ENCODE results near the gene STK11IP.

The STK11IP gene

DNA sequence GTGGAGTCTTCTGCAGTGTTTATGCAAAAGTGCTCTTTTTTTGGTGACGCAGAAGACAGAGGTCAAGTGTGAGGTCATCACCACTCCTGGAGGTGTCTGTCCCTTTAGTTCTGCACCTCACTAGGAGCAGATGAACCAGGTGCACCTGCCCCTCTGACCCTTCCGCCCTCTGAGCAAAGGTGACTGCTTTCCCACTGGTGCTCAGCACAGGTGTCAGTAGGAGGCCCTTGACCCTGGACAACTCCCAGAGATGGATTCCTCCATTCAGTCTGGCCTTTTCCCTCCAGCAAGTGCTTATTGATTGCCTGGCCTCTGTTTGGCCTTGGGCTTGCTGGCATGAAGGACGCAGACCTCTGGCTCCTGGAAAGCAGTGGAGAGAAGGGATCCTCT is 21.1 kb downstream of the STK11IP start:
- DNase-seq, result no peak

DNA sequence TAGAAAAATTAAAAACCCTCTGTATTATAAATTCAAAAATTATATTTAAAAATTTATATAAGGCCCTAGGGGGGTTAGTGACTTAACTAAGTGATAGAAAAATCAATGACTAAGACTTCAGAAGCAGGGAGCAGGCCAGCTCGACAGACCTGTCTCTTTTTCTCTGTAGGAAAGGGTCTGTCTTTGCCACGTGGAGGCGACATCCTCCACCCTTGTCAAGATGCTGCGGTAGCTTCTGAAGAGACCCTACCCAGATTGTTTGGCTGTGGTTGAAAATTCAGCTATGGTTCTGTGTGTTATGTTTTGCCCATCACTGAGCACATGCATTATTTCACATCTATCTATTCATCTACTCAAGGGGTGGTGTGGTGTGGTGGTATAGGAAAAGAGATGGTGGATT is 21.6 kb downstream of the STK11IP start:
- DNase-seq, result peak; percentile 20

DNA sequence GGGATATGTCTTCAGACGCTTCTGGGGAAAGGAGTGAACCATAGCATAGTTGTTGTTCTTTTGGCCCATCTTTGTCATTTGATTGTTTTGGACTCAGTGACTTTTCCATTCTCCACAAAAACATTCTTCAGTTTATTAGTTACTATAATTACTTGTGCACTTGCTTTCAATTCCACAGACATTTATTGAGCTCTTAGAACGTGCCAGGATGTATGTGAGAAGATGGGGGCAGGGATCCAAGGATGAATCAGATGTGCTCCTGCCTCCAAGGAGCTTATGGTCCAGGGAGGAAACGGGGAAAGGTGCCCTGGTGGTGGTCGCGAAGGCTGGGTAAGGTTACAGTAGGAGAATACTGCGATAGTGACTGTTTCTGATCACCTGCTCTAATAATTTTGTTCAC is 22.9 kb downstream of the STK11IP start:
- no peak for DNase-seq

DNA sequence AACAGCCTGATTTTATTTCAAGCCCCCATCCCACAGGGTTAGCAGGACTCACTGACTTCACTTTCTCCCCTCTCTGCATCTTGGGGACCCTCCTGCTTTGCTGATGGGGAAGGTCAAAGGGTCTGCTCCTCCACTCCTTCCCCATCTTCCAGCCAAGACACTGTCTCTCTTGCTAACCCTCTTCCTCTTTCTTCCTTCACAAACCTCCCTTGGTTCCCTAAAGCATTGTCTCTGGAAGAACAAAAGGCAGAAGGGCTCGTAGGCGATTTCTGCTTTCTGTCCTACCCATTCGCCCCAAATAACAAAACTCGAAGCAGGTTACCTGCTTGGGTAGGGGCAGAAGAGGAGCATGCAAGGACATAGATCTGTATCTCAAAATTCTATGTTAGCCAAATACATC is 24.3 kb downstream of the STK11IP start:
- DNase-seq, result no peak

DNA sequence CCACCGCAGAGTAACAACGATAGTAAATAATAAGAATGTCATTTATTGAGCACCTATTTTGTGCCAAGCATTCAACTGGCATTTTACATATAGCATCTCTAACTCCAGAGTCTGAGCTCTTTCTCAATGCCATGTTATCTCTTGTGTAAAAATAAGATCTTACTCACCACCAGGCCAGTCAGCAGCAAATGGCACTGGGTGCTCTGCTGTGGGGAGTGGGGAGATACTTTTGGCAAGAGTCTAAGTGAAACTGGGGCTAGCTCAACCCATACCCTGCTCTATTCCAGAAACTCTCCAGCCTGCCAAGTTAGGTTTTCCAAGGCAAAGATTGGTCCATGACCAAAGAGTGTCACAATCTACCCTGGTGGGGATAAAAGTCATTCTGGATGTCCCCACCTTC is 24.8 kb downstream of the STK11IP start:
- DNase-seq, result no peak

DNA sequence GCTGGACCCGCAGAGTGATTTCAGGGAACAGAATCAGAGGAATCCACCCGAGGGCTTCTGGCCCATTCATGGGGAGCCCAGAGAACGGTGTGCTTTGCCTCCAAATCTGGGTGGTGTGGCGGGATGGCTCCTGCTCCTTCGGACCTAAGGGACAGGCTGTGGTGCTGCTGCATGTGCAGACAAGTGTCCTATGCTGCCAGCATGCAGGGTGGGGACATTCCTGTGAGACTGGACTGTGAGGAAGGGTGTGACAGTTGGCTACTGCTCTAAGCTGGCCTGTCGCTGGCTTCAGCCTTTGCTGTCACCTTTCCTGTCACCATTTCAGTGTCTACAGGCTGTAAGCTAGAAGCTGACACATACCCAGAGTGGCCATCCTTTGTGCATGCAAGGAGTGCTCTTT is 26.9 kb downstream of the STK11IP start:
- no peak for DNase-seq

DNA sequence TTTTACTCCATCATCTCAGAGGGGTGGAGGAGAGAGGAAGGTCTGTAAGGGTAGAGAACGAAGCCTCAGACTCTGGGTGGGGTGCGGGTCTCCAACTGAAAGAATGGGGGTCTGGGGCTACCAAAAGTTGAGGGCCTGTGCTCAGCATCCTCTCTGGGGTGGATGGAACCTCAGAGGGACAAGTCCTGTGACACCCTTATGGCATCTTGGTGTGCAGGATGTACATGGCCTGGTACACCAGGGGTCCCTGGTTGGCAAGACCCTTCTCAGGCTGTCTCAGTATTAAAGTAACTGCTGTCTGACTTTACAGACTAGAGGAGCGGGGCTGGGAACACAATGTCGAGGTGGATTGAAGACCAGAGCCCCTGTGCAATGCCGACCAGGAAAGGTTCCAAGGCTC is 27.5 kb downstream of the STK11IP start:
- DNase-seq, result no peak

DNA sequence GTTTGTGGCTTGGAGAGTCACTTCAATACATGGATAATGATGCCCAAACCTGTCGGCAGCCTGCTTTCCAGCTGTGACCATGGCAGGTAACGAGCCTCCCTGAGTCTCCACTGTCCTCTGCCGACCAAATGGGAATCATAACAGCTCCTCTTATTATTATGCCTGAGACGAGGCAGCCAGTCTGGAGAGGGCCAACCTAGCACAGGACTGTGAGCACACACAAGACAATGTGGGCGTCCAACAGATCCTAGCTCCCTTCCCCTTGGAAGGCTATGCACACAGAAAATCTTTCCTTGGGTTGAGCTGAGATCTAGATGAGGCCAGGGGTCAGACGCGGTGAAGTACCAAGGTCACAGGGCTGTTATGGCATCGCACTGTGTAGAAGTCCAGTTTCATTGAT is 28.9 kb downstream of the STK11IP start:
- DNase-seq, result no peak

DNA sequence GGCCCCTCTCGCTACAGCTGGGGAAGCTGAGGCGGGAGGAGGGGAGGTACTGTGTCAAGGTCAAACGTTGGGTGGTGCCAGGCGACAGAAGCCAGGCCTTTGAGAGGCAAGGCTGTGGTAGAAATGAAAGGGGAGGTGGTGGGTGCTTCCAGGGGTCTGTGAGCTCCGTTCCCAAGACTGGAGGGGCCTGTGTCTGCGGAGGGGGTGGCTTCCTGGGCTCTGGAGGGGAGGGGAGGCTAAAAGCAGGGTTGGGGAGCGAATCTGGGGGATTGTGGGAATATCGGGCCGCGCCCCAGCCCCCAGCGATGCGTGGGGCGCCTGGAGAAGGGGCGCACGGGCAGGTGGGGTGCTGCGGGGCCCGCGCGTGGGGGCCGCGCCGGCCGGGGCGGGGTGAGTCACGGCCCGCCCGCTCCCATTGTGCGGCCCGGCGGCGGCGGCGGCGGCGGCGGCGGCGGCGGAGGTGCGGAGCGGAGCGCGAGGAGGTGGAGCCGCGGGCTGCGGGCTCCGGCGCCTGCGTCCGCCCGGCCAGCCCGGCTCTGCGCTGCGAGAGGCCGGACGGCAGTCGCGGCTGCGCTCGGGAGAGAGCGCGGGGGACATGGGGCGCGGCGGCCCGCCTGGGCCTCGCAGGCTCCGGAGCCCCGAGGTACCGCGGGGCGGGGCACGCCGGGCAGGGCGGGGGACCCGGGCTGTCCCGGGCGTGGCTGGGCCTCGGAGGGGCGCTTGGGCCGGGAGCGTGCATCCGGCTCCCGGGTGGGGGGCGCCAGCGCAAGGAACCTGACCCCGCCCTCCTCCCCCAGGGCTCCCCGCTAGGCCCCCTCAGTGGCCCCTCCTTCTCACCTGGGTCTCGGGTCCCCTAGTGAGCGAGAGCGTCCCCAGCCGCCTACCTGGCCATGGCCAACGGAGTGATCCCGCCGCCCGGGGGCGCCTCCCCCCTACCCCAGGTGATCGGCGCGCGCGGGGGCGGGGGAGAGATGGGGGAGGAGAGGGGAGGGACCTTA is 29.7 kb downstream of the STK11IP start, which contains the start of gene SLC4A3:
Gene SLC4A3 (plus strand): TSS at position 528 of the 998 bp plus-strand sequence. CDS start 363 bp downstream, at position 891.
- DNase-seq, result peak; percentile 33

DNA sequence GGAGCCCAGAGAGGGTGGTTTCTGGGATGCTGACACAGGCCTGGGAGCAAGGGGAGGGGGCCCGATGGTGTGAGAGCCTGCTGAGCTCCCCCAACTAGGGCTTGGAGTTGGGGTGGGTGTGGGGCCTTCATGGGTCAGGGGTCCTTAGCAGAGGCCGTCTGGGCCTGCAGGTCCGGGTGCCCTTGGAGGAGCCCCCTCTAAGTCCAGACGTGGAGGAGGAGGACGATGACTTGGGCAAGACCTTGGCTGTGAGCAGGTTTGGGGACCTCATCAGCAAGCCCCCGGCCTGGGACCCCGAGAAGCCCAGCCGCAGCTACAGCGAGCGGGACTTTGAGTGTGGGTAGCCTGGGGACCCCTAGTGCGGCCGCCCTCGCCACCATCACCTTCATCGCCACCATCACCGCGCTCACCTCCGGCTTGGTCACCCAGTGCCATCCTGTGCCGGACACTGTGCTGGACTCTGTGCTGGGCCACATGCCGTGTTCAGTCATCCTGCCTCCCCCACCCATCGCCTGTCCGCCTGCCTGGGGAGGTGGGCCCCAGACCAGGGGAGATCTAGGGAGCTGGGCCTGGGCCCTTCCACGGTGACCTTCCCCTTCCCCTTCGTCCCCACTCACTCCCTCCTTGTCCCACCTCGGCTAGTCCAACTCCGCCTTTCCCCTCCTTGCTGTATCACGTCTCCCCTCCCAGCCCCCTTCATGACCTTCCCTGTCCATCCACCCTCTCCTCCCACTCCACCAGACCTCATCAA is 30.8 kb downstream of the STK11IP start:
- DNase-seq, result no peak

DNA sequence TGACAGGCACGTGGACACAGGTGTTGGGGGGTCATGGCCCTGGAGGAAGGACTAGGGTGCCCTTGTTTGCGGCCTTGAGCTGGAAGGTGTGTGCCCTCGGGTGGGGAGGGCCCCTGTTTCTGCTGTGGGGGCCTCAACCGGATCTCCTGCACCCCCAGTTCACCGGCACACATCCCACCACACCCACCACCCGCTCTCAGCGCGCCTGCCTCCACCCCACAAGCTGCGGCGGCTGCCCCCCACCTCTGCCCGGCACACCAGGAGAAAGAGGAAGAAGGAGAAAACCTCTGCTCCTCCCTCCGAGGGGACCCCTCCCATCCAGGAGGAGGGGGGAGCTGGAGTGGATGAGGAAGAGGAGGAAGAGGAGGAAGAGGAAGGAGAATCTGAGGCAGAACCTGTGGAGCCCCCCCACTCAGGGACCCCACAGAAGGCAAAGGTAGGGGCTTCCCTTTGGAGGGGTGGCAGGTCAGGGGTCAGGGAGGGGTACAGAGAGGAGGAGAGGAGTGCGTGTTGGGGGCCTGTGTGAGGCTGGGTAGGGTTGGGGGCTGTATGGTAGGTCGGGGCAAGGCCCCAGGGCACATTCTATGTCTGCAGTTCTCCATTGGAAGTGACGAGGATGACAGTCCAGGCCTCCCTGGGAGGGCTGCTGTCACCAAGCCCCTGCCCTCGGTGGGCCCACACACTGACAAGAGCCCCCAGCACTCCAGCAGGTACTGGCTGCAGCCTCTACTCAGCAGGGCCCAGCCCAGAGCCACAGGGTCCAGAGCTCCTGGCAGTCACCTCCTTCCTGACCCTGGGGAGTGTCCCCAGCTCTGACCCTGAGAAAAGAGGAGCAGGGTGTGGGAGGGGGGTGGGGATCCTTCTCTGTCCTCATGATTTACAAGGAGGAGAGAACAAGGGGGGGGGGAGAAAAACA is 31.6 kb downstream of the STK11IP start:
- no peak for DNase-seq

DNA sequence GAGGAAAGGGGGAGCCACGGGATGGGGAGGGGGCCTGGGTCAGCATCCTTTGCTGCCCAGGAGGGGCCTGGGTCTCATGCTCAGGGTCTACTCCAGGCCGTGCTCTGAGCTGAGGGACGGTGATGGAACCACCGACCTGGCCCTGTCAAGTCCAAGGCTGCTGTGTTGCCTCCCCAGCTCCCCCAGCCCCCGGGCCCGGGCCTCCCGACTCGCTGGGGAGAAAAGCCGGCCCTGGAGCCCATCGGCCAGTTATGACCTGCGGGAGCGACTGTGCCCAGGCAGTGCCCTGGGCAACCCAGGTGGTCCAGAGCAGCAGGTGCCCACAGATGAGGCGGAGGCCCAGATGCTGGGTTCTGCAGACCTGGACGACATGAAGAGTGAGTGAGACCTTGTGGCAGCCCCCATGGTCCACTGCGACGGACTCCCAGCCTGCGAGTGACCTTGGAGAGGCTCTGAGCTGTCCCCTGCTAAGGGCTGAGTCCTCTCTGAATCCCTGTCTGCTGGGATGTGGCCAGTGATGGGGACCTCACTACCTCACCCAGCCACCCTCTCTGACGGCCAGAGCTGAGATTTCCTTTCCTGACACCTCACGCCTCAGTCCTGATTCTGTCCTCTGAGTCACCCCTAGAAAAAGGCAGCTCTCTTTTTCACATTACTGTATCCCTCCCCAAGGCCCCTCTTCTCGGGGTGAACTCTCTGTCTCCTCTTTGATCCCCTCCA is 32.5 kb downstream of the STK11IP start:
- no peak for DNase-seq

DNA sequence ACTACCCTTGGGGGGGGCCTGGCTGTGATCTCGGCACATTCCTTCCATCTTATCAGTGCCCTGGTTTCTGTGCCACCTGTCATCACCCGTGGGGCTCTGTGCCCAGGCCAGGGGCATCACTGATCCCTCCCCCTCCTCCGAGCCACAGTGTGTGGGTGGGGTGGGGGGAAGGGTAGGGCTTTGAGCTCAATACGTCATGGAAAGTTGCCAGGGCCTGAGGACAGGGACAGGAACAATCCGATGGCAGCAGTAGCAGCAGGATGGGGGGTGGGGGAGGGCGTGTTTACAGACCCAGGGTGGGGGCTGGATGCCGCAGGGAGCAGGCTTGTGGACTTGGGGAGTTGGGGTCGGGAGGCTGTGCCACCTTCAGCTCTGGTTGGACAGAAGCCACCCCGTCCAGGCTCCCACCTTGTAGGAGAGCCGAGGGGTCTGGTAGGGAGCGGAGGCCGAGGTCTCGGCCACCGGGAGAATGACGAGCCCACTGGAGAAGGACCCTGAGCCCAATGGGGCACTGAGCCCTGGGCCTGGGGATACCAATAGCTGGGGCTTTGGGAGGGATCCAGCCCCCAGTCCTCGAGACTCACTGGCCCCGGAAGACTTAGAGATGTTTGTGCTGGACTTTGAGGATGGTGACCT is 33.2 kb downstream of the STK11IP start:
- DNase-seq, result no peak

DNA sequence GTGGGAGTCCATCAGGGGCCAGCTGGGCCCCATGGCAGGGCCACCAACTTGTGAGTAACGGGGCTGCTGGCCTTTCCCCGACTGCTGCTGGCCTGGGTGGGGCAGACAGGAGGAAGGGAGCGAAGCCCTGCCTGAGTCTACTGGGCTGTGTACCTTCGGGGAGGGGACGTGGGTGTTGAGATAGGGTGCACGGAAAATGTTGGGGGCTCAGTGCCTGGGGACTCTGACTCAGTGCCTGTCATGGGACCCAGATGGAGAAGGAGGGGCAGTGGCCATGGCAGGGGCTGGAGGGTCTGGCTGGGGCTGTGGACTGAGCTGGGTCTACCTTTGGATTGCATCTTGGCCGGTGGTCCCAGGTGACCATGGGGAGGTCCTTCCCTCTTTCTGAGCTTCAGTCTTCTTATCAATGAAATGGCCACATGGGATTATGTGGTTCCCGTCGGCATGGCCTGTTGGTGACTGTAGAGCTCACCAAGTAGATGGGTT is 33.8 kb downstream of the STK11IP start:
- DNase-seq, result no peak

DNA sequence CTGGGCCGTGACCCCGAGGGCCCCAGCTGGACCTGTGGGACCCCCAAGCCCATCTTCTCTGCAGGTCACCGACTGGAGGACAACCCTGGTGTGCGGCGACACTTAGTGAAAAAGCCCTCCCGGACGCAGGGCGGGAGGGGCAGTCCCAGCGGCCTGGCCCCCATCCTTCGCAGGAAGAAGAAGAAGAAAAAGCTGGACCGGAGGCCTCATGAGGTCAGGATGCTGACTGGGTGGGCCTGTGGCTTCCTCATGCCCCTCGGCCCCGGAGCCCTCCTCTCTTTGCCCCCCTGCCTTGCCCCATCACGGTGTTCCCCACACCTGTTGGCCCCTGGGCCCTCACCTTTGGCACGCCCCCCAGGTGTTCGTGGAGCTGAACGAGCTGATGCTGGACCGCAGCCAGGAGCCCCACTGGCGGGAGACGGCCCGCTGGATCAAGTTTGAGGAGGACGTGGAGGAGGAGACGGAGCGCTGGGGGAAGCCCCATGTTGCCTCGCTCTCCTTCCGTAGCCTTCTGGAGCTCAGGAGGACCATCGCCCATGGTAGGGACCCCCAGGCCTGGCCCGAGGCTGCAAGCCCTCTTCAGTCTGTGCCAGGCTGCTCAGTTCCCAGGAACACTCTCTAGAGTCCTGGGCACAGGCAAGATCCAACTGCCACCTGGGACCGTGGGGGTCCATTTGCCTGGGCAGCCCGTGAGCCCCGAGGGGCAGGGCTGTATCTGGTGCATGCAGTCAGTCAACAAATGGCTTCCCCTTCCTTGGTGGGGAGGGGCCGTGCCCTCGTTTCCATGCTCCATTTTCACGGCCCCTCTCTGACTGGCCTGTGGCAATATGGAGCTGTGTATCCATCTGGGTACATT is 34.5 kb downstream of the STK11IP start:
- no peak for DNase-seq

DNA sequence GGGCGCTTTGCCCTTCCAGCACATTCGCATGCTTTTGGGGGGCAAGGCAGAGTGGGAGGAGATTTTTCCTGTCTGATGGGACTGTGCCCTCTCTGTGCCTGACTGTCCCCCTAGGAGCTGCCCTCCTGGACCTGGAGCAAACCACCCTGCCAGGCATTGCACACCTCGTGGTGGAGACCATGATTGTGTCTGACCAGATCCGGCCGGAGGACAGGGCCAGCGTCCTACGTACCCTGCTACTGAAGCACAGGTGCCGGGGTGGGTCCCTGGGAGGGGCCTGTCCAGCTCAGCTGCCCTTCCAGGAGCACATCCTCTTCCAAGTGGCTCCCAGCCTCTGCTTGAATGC is 35.1 kb downstream of the STK11IP start:
- no peak for DNase-seq

DNA sequence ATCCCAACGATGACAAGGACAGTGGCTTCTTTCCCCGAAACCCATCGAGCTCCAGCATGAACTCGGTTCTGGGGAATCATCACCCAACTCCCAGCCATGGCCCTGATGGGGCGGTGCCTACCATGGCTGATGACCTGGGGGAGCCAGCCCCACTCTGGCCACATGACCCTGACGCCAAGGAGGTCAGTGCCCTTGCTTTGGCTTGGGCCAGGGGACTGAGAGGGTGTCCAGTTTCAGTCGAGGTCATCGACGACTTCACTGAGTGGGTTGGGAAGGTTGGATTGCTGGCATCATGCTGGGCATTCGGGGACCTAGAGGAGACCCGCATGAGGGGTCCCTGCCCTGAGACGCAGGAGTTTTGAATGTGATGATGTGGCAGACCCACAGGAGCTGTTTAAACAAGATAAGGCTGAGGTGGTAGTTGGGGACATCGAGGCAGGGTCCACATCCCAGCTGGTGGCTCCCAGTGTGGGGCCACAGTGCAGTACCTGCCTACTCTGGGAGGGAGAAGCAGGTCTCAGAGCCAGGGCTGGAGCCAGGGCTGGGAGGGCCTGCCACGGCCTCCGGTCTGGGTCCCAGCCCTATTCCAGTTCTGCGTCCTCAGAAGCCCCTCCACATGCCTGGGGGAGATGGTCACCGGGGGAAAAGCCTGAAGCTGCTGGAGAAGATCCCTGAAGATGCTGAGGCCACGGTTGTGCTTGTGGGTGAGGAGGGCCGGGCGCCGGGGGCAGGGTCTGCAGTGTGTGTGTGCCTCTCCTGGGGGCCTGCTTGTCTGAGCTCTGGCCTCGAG is 35.8 kb downstream of the STK11IP start:
- no peak for DNase-seq

DNA sequence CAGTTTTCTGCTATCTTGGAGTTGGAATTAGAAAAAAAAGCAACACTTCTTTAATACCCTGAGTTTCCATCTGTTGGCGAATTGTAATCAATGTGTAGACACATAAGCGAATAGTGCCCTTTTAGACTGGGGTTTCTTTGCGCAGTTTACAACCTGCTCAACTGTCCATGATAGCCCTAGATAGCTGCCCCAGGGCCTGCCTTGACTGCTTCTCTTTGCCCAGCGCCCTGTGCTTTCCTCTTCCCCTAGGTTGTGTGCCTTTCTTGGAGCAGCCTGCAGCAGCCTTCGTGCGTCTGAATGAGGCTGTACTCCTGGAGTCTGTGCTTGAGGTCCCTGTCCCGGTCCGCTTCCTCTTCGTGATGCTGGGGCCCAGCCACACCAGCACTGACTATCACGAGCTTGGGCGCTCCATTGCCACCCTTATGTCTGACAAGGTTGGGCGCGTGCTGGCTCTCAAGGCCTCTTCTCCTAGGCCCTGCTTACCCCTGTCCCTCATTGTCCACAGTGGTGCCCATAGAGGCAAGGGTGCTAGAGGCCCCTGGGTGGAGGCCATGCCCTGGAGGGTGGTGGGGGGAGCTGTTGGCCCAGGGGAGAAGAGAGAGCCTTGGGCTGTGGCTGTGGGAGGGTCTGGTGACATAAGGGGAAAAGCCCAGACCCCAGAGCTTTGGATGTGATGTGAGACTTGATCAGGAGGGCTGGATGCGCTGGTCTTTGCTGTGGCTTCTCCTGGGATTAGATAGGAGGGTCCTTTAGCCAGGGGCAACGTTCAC is 36.7 kb downstream of the STK11IP start:
- DNase-seq, result no peak

All from fibroblast of skin of scalp (primary cell).